NCI-H1092 (cell line): ENCODE measurements around the gene UBE4B.
A peak's percentile ranks its signal among the peaks of the same experiment; 100 is the strongest.

ENCODE experiments used
- DNase-seq: peaks from one replicate; lab custom pipeline; 2025; lab: John Stamatoyannopoulos, UW

The UBE4B gene

DNA sequence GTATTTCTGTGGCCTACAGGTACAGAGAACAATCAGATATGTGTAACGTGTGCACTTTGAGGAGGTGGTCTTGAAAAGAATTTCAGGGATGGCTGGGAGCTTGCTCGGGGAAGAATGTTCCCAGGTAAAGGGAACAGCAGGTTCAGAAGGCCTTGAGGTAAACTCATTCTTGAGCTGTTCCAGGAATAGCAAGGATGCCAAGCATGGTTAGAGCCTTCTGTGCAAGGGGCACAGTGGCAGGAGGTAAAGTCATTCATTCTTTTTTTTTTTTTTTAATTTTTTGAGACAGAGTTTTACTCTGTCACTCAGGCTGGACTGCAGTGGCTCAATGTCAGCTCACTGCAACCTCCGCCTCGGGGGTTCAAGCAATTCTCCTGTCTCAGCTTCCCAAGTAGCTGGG is 10.0 kb downstream of the UBE4B start:
- no peak for DNase-seq

DNA sequence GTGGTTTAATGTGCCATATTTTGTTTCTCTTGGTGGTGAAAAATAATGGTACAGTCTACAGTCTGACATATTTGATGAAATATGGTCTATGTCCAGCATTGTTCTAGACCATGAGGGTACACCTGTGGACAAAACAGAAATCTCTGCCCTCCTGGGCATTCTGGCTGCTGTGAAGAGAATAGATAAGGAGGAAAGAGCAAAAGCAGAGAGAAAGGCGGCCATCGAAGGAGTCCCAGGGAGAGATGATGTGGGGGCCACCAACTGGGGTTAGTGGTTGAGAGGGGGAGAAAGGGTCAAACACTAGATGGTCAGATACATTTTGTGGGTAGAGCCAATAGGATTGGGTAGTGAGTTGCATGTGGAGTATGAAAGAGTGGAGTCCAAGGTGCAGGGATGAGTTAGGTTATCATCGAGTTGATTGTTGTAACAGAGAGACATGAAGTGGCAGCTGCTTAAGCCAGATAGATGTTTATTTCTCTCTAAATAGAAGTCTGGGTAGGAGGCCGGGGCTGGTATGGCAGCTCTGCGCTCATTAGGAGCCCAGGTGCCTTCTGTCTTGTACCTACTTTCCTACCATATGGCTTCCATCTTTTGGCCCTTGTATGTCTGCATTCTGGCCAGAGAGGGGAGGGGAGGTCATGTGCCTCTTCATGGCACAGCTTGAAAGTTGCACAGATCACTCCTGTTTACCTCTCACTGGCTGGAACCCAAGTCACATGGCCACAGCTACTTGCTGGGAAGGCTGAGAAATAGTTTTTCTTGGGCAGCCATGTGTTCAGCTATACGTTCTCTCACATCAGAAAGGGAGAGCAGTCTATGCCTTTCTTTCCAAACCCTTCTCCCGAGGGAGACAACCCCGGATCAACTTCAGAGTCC is 13.0 kb downstream of the UBE4B start:
- DNase-seq: no peak

- no peak for DNase-seq
Measured at GRCh38 chr1:10046356-10047085, 13.8 kb downstream of the UBE4B start.

DNA sequence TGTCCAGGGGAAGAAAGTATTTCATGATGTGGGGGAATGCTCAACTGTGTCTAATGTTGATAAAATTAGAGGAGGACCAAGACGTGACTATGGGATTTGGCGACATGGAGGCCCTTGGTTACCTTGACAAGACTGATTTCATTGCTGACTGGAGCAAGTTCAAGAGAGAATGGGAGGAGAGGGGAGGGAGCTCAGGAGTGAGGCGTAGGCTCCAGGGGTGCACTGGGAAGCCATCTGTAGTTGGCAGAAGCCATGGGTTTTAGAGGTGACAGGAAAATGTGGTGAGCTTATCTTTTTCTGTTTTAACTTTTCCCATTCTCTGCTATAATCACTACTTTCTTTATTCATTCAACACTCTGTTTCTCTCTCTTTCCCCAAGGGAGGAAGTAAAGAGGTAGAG is 15.8 kb downstream of the UBE4B start:
- DNase-seq: no peak

GRCh38 chr1:10050611-10051010 is 17.9 kb downstream of the UBE4B start:
- DNase-seq: peak; percentile 10

DNA sequence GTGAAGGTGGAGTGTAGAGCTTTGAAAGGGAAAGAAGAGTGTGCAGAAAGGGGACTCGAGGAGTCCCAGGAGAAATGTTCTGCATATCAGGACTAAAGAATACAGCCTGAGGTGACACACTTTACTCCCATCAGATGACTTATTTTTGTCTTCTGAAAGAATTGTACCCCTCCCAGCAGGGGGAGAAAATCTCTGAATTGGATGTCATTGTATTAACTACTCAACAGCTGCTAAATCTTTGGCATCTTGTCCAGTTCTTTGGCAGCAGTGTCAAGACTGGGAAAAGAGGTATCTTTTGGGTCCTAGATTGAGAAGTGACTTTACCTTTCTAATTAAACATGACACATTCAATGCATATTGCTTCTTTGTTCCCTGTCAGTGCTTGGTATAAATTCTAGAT is 18.9 kb downstream of the UBE4B start:
- no peak for DNase-seq

- DNase-seq: no peak
Measured at GRCh38 chr1:10052347-10052746, 19.6 kb downstream of the UBE4B start.

DNA sequence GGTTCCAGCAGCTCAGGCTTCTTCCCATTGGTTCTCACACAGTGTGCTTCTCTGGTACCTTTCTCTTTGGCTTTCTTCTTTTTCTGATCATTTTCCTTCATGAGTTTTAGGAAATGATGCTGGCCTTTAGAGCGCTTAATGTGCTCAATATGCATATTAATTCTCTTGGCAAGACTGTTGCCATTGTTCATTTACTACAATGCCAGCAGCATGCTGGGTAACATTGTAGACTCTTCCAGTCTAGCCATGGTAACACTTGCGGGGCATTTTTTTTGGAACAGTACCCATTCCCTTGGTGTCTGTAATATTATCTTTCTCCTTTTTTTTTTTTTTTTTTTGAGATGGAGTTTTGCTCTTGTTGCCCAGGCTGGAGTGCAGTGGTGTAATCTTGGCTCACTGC is 21.7 kb downstream of the UBE4B start:
- DNase-seq: no peak

DNA sequence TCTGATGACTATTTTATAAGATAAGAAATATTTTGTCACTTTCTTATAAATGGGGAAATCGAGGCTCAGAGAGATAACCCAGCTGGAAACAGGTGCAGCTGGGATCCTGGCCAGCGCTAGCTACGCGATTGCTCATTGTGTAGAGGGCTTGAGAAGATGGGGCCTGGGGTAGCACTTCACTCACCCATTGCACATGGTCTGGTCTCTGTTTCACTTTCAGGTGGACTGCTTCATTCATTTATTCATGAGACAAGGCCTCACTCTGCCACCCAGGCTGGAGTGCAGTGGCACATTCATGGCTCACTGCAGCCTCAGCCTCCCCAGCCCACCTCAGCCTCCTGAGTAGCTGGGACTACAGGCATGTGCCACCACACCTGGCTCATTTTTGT is 23.8 kb downstream of the UBE4B start:
- peak; percentile 73 for DNase-seq

GRCh38 chr1:10057343-10057742 is 24.6 kb downstream of the UBE4B start:
- no peak for DNase-seq

- DNase-seq: no peak
Measured at GRCh38 chr1:10057796-10058195, 25.0 kb downstream of the UBE4B start.

DNA sequence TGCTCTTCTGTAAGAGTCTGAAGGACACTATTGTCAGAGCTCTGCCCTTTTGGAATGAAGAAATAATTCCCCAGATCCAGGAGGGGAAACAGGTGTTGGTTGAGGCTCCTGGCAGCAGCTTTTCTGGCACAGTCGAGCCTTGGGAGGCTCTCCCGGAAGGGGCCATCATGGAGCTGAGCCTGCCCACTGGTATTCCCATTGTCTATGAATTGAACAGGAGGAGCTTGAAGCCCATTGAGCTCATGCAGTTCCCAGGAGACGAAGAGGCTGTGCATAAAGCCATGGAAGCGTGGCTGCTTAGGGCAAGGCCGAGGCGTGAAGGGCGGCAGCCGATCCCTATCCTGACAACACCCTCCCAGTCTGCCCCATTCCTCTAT is 26.6 kb downstream of the UBE4B start:
- DNase-seq: peak; percentile 87

GRCh38 chr1:10060311-10061100 is 27.7 kb downstream of the UBE4B start:
- no peak for DNase-seq

DNA sequence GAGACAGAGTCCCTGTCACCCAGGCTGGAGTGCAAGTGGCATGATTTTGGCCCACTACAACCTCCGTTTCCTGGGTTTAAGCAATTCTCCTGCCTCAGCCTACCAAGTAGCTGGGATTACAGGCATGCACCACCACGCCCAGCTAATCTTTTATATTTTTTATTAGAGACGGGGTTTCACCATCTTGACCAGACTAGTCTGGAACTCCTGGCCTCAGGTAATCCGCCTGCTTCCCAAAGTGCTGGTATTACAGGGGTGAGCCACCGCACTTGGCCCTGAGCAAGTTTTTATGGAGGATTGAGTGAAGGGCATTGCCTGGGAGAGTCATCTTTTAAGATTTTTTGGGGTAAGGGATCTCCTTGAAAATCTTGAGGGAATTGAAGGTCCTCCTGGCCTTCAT is 28.5 kb downstream of the UBE4B start:
- no peak for DNase-seq

DNA sequence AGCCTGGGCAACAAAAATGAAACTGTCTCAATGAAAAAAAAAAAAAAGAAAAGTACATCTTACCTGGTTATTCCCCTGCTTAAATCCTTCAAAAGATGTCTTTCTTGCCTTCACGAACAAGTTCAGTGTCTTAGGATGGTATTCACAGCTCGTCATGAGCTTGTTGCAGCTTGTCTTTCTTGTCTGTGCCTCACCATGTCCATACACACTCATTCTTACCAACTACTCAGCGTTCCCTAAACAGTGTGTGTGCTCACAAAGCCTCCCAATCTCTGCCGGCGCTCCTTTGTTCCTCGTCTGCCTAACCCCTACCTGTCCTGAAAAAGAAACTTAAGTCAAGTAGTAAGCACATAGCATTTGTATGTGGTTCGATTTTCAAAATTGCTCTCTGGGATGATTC is 31.1 kb downstream of the UBE4B start:
- no peak for DNase-seq

DNA sequence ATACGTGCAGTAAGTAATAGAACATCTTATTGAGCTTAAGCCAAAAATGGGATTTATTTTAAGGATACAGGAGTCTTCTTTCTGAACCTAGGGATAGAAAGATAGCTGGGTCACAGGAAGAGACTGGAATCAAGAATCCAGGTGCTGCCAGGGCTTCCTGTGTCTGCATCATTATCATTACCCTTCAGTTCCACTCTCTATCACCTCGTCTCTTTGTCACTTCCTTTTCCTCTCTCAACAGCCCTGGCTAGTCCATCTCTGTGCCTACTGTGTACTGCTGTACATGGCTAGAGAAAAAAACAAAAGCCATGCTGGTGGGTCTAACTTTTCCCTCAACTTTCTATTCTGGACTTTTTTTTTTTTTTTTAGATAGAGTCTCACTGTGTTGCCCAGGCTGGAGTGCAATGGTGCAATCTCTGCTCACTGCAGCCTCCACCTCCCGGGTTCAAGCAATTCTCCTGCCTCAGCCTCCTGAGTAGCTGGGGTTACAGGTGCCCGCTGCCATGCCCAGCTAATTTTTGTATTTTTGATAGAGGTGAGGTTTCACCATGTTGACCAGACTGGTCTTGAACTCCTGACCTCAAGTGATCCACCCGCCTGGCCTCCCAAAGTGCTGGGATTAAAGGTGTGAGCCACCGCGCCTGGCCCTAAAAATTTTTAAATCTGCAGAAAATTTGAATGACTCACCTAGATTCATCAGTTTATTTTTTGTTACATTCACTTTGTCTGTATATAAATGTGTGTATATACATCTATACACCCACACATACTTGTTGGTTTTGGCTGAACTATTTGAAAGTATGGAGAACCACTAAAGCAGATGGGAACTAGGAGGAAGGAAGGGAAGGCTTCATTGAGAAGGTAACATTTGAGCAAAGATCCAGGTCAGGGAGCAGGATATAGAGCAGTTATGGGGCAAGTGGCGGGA is 31.9 kb downstream of the UBE4B start:
- no peak for DNase-seq

DNA sequence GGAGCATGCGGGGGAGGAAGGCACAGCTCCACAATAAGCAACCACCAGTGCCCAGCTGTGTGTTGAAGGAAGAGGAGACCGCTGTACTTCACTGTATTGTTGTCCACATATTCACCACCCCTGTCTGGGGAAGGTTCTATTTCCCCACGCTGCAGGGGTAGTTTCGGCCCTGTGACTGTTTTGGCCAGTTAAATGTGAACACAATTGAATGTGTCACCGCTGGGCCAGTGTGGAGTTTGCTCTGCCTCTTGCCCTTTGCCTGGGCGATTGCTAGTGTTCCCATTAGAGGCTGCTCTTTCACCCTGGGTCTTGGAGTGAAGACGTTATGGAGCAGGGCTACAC is 32.6 kb downstream of the UBE4B start:
- DNase-seq: no peak

DNA sequence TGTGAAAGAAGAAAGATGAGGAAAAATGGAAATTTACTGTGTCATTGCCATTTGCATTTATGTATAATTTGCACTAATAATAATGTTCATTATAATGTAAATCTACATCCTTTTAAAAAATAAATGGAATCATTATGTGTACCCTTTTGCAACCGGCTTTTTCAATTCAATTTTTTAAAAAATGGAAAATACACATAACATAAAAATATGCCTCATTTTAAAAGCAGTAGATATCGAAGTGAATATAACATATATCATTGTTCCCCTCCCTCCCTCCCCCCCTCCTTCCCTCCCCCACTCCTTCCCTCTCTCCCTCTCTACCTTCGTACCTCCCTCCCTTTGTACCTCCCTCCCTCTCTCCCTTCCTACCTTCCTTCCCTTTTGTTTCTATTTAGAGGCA is 33.0 kb downstream of the UBE4B start:
- DNase-seq: no peak

GRCh38 chr1:10068605-10069294 is 36.0 kb downstream of the UBE4B start:
- DNase-seq: no peak

DNA sequence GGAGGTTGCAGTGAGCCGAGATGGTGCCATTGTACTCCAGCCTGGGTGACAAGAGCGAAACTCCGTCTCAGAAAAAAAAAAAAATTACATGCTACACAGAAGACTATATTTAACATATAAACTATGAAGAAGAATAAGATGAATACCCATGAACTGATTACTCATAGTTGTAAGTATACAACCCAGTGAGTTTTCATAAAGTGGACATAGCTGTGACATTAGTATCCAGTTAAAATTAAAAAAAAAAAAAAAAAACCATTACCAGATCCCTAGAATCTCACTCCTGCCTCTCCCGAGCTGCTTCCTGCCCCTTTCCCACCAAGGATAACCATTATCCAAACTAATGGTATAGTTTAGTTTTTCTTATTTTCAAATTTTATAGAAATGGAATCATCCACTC is 37.4 kb downstream of the UBE4B start:
- DNase-seq: no peak

DNA sequence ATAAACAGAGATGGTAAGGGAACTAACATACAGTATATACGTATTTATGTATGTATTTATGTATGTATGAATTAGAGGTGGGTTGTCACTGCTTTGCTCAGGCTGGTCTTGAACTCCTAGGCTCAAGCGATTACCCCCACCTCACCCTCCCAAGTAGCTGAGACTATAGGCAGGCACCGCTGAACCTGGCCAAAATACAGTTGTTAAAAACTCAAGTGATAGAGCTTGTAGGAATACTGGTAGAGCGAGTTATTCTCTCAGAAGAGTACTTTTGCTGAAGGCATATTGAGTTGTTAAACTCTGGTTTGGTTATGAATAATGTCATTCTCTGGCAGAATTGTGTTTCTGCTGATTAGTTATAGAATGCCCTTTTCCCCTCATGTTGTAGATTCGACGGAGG is 38.9 kb downstream of the UBE4B start:
- no peak for DNase-seq
